Thymus (tissue), 14 donors: ENCODE results near the gene MPEG1. TPM values are rescaled to one million over a fixed set of nuclear protein-coding genes. Genes with fewer than 3 reads are reported as not detected.

Source experiments
- DNase-seq, 9 donors: peaks; one replicate each; pipeline ENCODE4 v3.0.0-alpha.2; 2013; ENCODE audit warnings: low spot score in 9 of 9, low read depth in 6 of 9, missing footprints in 1 of 9
- H3K27ac ChIP-seq, 2 donors: one replicate each; pipeline ENCODE4 v1.5.1; 2013; ENCODE audit warnings: control low read depth in 1 of 2, low read depth in 1 of 2, low read length in 1 of 2, mild to moderate bottlenecking in 1 of 2, moderate library complexity in 1 of 2
- H3K27me3 ChIP-seq, 2 donors: one replicate each; pipeline ENCODE4 v1.5.1; 2013; ENCODE audit warnings: low read length in 1 of 2; ENCODE audit not compliant: control insufficient read depth in 2 of 2, insufficient read depth in 1 of 2
- H3K36me3 ChIP-seq, 2 donors: one replicate each; pipeline ENCODE4 v1.5.1; 2013; ENCODE audit warnings: low read length in 1 of 2, mild to moderate bottlenecking in 1 of 2, moderate library complexity in 1 of 2; ENCODE audit not compliant: control insufficient read depth in 2 of 2, insufficient read depth in 2 of 2
- H3K4me1 ChIP-seq, 2 donors: one replicate each; pipeline ENCODE4 v1.5.1; 2013; ENCODE audit warnings: low read length in 2 of 2; ENCODE audit not compliant: control insufficient read depth in 2 of 2, insufficient read depth in 2 of 2
- H3K4me3 ChIP-seq, 2 donors: one replicate each; pipeline ENCODE4 v1.5.1; 2013; ENCODE audit warnings: low read length in 2 of 2, control low read depth in 1 of 2, mild to moderate bottlenecking in 1 of 2
- H3K9me3 ChIP-seq, 2 donors: one replicate each; pipeline ENCODE4 v1.5.1; 2013; ENCODE audit warnings: low read length in 1 of 2, mild to moderate bottlenecking in 1 of 2; ENCODE audit not compliant: control insufficient read depth in 2 of 2, insufficient read depth in 1 of 2
- WGBS: extraction: QIAGEN DNeasy Blood & Tissue Kit; methylation state at CpG from one replicate; pipeline ENCODE4 v1.1.7; 2013; 5-methylcytosine and 5-hydroxymethylcytosine counted together
- long read RNA-seq, 10 donors: transcript quantifications; one replicate each; lab custom pipeline, GENCODE V29; 2026
- polyA plus RNA-seq: library from polyadenylated mRNA; stranded (reverse); fragments of 200-250 nt; gene quantifications from one replicate; pipeline ENCODE4 v1.2.3, GENCODE V29; 2013
- total RNA-seq: library from RNA; stranded (reverse); fragments of 120-200 nt; gene quantifications from one replicate; pipeline ENCODE4 v1.2.4, GENCODE V29; 2013
- donor health status: healthy.

MPEG1 gene
- total RNA-seq (55.0 TPM), polyA plus RNA-seq (24.6 TPM)
- long read RNA-seq, donor 1, full-length matches to known transcripts, result 10 of 10 reads
- long read RNA-seq, donor 1, partial matches to known transcripts, result 0 of 10 reads
- long read RNA-seq, donor 1, other reads (novel, unspliced or antisense), result 0 of 10 reads
- long read RNA-seq, donor 2, result 0 reads
- long read RNA-seq, donor 3, full-length matches to known transcripts, result 50 of 50 reads
- long read RNA-seq, donor 3, partial matches to known transcripts, result 0 of 50 reads
- long read RNA-seq, donor 3, other reads (novel, unspliced or antisense), result 0 of 50 reads
- long read RNA-seq, donor 4, full-length matches to known transcripts, result 49 of 49 reads
- long read RNA-seq, donor 4, partial matches to known transcripts, result 0 of 49 reads
- long read RNA-seq, donor 4, other reads (novel, unspliced or antisense), result 0 of 49 reads
- long read RNA-seq, donor 5, full-length matches to known transcripts, result 144 of 144 reads
- long read RNA-seq, donor 5, partial matches to known transcripts, result 0 of 144 reads
- long read RNA-seq, donor 5, other reads (novel, unspliced or antisense), result 0 of 144 reads
- long read RNA-seq, donor 6, full-length matches to known transcripts, result 45 of 45 reads
- long read RNA-seq, donor 6, partial matches to known transcripts, result 0 of 45 reads
- long read RNA-seq, donor 6, other reads (novel, unspliced or antisense), result 0 of 45 reads
- long read RNA-seq, donor 7, full-length matches to known transcripts, result 59 of 59 reads
- long read RNA-seq, donor 7, partial matches to known transcripts, result 0 of 59 reads
- long read RNA-seq, donor 7, other reads (novel, unspliced or antisense), result 0 of 59 reads
- long read RNA-seq, donor 8, full-length matches to known transcripts, result 25 of 25 reads
- long read RNA-seq, donor 8, partial matches to known transcripts, result 0 of 25 reads
- long read RNA-seq, donor 8, other reads (novel, unspliced or antisense), result 0 of 25 reads
- long read RNA-seq, donor 9, full-length matches to known transcripts, result 35 of 35 reads
- long read RNA-seq, donor 9, partial matches to known transcripts, result 0 of 35 reads
- long read RNA-seq, donor 9, other reads (novel, unspliced or antisense), result 0 of 35 reads
- long read RNA-seq, donor 10, full-length matches to known transcripts, result 52 of 52 reads
- long read RNA-seq, donor 10, partial matches to known transcripts, result 0 of 52 reads
- long read RNA-seq, donor 10, other reads (novel, unspliced or antisense), result 0 of 52 reads

GRCh38 chr11:59212744-59213631, at the start of gene MPEG1:
Gene MPEG1, minus strand, starts transcription at chr11:59212927. Its CDS starts 62 bp downstream, at chr11:59212865.
- peak in 1 of 9 donors; percentile 24 for DNase-seq
- peaks cover 0 to 5% of the 10 kb centered on the region in 2 donors for H3K4me1 ChIP-seq
- 92% methylated on average over 10 of the region's 10 CpGs for whole genome bisulfite sequencing
- H3K9me3 ChIP-seq, result no peaks in the 10 kb centered on the region
- H3K36me3 ChIP-seq, result no peaks in the 10 kb centered on the region
- H3K4me3 ChIP-seq, result peak within 1 kb of the TSS in 1 of 2 donors; percentile 16
- H3K27me3 ChIP-seq, result no peaks in the 10 kb centered on the region
- H3K27ac ChIP-seq, result no peak within 1 kb of the TSS

GRCh38 chr11:59262177-59262818, 49.6 kb upstream of the MPEG1 start:
- Histone ChIP-seq H3K4me1 (no peaks in the 10 kb centered on the region), H3K9me3 (no peaks in the 10 kb centered on the region), H3K27me3 (no peaks in the 10 kb centered on the region), H3K27ac (no peak overlapping the region), H3K4me3 (no peak overlapping the region), H3K36me3 (no peaks in the 10 kb centered on the region)
- no peak for DNase-seq
- 88% methylated on average over 7 of the region's 7 CpGs for WGBS

GRCh38 chr11:59261150-59261549, 48.4 kb upstream of the MPEG1 start:
- no peak overlapping the region for H3K27ac ChIP-seq
- H3K27me3 ChIP-seq, result no peaks in the 10 kb centered on the region
- WGBS, result 93% methylated on average over 2 of the region's 2 CpGs
- H3K4me3 ChIP-seq, result no peak overlapping the region
- H3K9me3 ChIP-seq, result no peaks in the 10 kb centered on the region
- H3K4me1 ChIP-seq, result no peaks in the 10 kb centered on the region
- H3K36me3 ChIP-seq, result no peaks in the 10 kb centered on the region
- no peak for DNase-seq

- WGBS, result 92% methylated on average over 9 of the region's 9 CpGs
- Histone ChIP-seq H3K9me3 (no peaks in the 10 kb centered on the region), H3K4me3 (no peak overlapping the region), H3K27ac (no peak overlapping the region), H3K27me3 (no peaks in the 10 kb centered on the region), H3K36me3 (no peaks in the 10 kb centered on the region), H3K4me1 (no peaks in the 10 kb centered on the region)
- no peak for DNase-seq
Measured at GRCh38 chr11:59259867-59260475, 47.2 kb upstream of the MPEG1 start.

- no peaks in the 10 kb centered on the region for H3K27me3 ChIP-seq
- H3K27ac ChIP-seq, result no peak overlapping the region
- WGBS, result 82% methylated on average over 4 of the region's 4 CpGs
- H3K4me1 ChIP-seq, result no peaks in the 10 kb centered on the region
- H3K9me3 ChIP-seq, result no peaks in the 10 kb centered on the region
- DNase-seq, result no peak
- no peak overlapping the region for H3K4me3 ChIP-seq
- no peaks in the 10 kb centered on the region for H3K36me3 ChIP-seq
Measured at GRCh38 chr11:59259047-59259446, 46.3 kb upstream of the MPEG1 start.

GRCh38 chr11:59255281-59255680, 42.6 kb upstream of the MPEG1 start:
- H3K36me3 ChIP-seq, result no peaks in the 10 kb centered on the region
- DNase-seq, result no peak
- H3K27me3 ChIP-seq, result no peaks in the 10 kb centered on the region
- H3K9me3 ChIP-seq, result no peaks in the 10 kb centered on the region
- WGBS, result 93% methylated on average over 8 of the region's 8 CpGs
- H3K4me1 ChIP-seq, result no peaks in the 10 kb centered on the region
- H3K4me3 ChIP-seq, result no peak overlapping the region
- no peak overlapping the region for H3K27ac ChIP-seq

- Histone ChIP-seq H3K9me3 (no peaks in the 10 kb centered on the region), H3K27ac (no peak overlapping the region)
Measured at GRCh38 chr11:59254286-59254685, 41.6 kb upstream of the MPEG1 start.

GRCh38 chr11:59253001-59253400, 40.3 kb upstream of the MPEG1 start:
- WGBS, result 98% methylated on average over 2 of the region's 2 CpGs
- DNase-seq, result no peak
- H3K27me3 ChIP-seq, result no peaks in the 10 kb centered on the region
- no peaks in the 10 kb centered on the region for H3K36me3 ChIP-seq
- no peak overlapping the region for H3K4me3 ChIP-seq
- no peaks in the 10 kb centered on the region for H3K9me3 ChIP-seq
- H3K4me1 ChIP-seq, result no peaks in the 10 kb centered on the region
- H3K27ac ChIP-seq, result no peak overlapping the region

More at GRCh38 chr11:59254286-59254685, 41.6 kb upstream of the MPEG1 start:
- Histone ChIP-seq H3K4me1 (no peaks in the 10 kb centered on the region), H3K4me3 (no peak overlapping the region), H3K27me3 (no peaks in the 10 kb centered on the region), H3K36me3 (no peaks in the 10 kb centered on the region)
- no peak for DNase-seq
